ENCODE measurements around the gene GPC6.
A peak's percentile ranks its signal among the peaks of the same experiment; 100 is the strongest.

GPC6 gene

GRCh38 chr13:94353167-94353710, 1126.6 kb downstream of the GPC6 start:
- Histone ChIP-seq H3K18ac (ENCODE audit: low read length) (no peak overlapping the region), H4K12ac (ENCODE audit: low read depth, low read length) (no peak overlapping the region), H3K79me1 (ENCODE audit: low read length) (peaks cover 8% of the 10 kb centered on the region), H3K9ac (ENCODE audit: low read length) (no peak overlapping the region), H3K14ac (ENCODE audit: low read length) (no peak overlapping the region), H3K79me2 (ENCODE audit: control insufficient read depth, insufficient read depth, low read length, poor library complexity) (peaks cover 2% of the 10 kb centered on the region), H2BK12ac (ENCODE audit: low read length) (peak overlapping the region; percentile 9), H3K23ac (ENCODE audit: low read length) (no peak overlapping the region), H2AK5ac (ENCODE audit: low read length) (no peak overlapping the region), H2BK120ac (ENCODE audit: insufficient read depth, low read length, poor library complexity) (no peak overlapping the region), H3K4me2 (ENCODE audit: low read length) (no peak overlapping the region), H4K8ac (ENCODE audit: low read depth, low read length) (no peak overlapping the region), H3K4me3 (ENCODE audit: low read depth, low read length) (no peak overlapping the region), H3K36me3 (ENCODE audit: control insufficient read depth in 1 of 2, insufficient read depth in 2 of 2, low read length in 2 of 2) (no peaks in the 10 kb centered on the region), H3K27ac (ENCODE audit: low read depth, low read length) (no peak overlapping the region), H3K9me3 (ENCODE audit: insufficient read depth, low read depth, low read length) (no peaks in the 10 kb centered on the region), H2BK5ac (ENCODE audit: low read depth, low read length, poor library complexity) (no peak overlapping the region), H2AFZ (ENCODE audit: insufficient read depth, low read length, poor library complexity) (no peak overlapping the region), H4K91ac (ENCODE audit: low read depth, low read length) (no peak overlapping the region), H3K4me1 (ENCODE audit: control insufficient read depth in 1 of 2, insufficient read depth in 2 of 2, low read length in 2 of 2) (peaks cover 6 to 8% of the 10 kb centered on the region in 2 experiments), H3K4ac (ENCODE audit: low read depth, low read length) (no peak overlapping the region), H3K27me3 (ENCODE audit: insufficient read depth, low read length) (no peaks in the 10 kb centered on the region)
- no CpG with 5 or more reads among the region's 8 CpGs for WGBS (ENCODE audit: extremely low coverage, insufficient coverage, insufficient read length)
- DNase-seq = no peak

GRCh38 chr13:94359875-94360274, 1133.3 kb downstream of the GPC6 start:
- H3K23ac ChIP-seq (ENCODE audit: low read length) = no peak overlapping the region
- no peak overlapping the region for H2AK5ac ChIP-seq (ENCODE audit: low read length)
- no peaks in the 10 kb centered on the region for H3K79me2 ChIP-seq (ENCODE audit: control insufficient read depth, insufficient read depth, low read length, poor library complexity)
- no peaks in the 10 kb centered on the region for H3K36me3 ChIP-seq (ENCODE audit: control insufficient read depth in 1 of 2, insufficient read depth in 2 of 2, low read length in 2 of 2)
- H4K12ac ChIP-seq (ENCODE audit: low read depth, low read length) = no peak overlapping the region
- H3K4me3 ChIP-seq (ENCODE audit: low read depth, low read length) = no peak overlapping the region
- H3K14ac ChIP-seq (ENCODE audit: low read length) = no peak overlapping the region
- H3K4me1 ChIP-seq (ENCODE audit: control insufficient read depth in 1 of 2, insufficient read depth in 2 of 2, low read length in 2 of 2) = peaks cover 0 to under 1% of the 10 kb centered on the region in 2 experiments
- no peak overlapping the region for H2BK120ac ChIP-seq (ENCODE audit: insufficient read depth, low read length, poor library complexity)
- no peaks in the 10 kb centered on the region for H3K79me1 ChIP-seq (ENCODE audit: low read length)
- H2AFZ ChIP-seq (ENCODE audit: insufficient read depth, low read length, poor library complexity) = no peak overlapping the region
- no peak overlapping the region for H4K91ac ChIP-seq (ENCODE audit: low read depth, low read length)
- no peaks in the 10 kb centered on the region for H3K9me3 ChIP-seq (ENCODE audit: insufficient read depth, low read depth, low read length)
- H3K27me3 ChIP-seq (ENCODE audit: insufficient read depth, low read length) = no peaks in the 10 kb centered on the region
- H3K18ac ChIP-seq (ENCODE audit: low read length) = no peak overlapping the region
- no peak for DNase-seq
- H2BK5ac ChIP-seq (ENCODE audit: low read depth, low read length, poor library complexity) = no peak overlapping the region
- no peak overlapping the region for H3K27ac ChIP-seq (ENCODE audit: low read depth, low read length)
- no peak overlapping the region for H3K4ac ChIP-seq (ENCODE audit: low read depth, low read length)
- no peak overlapping the region for H2BK12ac ChIP-seq (ENCODE audit: low read length)
- H4K8ac ChIP-seq (ENCODE audit: low read depth, low read length) = no peak overlapping the region
- H3K9ac ChIP-seq (ENCODE audit: low read length) = no peak overlapping the region
- no peak overlapping the region for H3K4me2 ChIP-seq (ENCODE audit: low read length)

- Histone ChIP-seq H3K9me3 (ENCODE audit: insufficient read depth, low read depth, low read length) (no peaks in the 10 kb centered on the region), H3K79me1 (ENCODE audit: low read length) (no peaks in the 10 kb centered on the region), H2BK120ac (ENCODE audit: insufficient read depth, low read length, poor library complexity) (no peak overlapping the region), H3K4me3 (ENCODE audit: low read depth, low read length) (no peak overlapping the region), H3K4me1 (ENCODE audit: control insufficient read depth in 1 of 2, insufficient read depth in 2 of 2, low read length in 2 of 2) (peaks cover 0 to 2% of the 10 kb centered on the region in 2 experiments), H2AK5ac (ENCODE audit: low read length) (no peak overlapping the region), H4K12ac (ENCODE audit: low read depth, low read length) (no peak overlapping the region), H3K36me3 (ENCODE audit: control insufficient read depth in 1 of 2, insufficient read depth in 2 of 2, low read length in 2 of 2) (no peaks in the 10 kb centered on the region), H3K18ac (ENCODE audit: low read length) (no peak overlapping the region), H3K14ac (ENCODE audit: low read length) (no peak overlapping the region), H2BK5ac (ENCODE audit: low read depth, low read length, poor library complexity) (no peak overlapping the region), H3K27me3 (ENCODE audit: insufficient read depth, low read length) (no peaks in the 10 kb centered on the region), H3K27ac (ENCODE audit: low read depth, low read length) (no peak overlapping the region), H3K4me2 (ENCODE audit: low read length) (no peak overlapping the region), H3K79me2 (ENCODE audit: control insufficient read depth, insufficient read depth, low read length, poor library complexity) (no peaks in the 10 kb centered on the region), H4K91ac (ENCODE audit: low read depth, low read length) (no peak overlapping the region), H3K23ac (ENCODE audit: low read length) (no peak overlapping the region), H3K9ac (ENCODE audit: low read length) (no peak overlapping the region), H4K8ac (ENCODE audit: low read depth, low read length) (no peak overlapping the region), H3K4ac (ENCODE audit: low read depth, low read length) (no peak overlapping the region), H2AFZ (ENCODE audit: insufficient read depth, low read length, poor library complexity) (no peak overlapping the region), H2BK12ac (ENCODE audit: low read length) (no peak overlapping the region)
- WGBS (ENCODE audit: extremely low coverage, insufficient coverage, insufficient read length) = no CpG with 5 or more reads among the region's 4 CpGs
- DNase-seq = peak; percentile 48 to 74
Measured at GRCh38 chr13:94362411-94362909, 1135.9 kb downstream of the GPC6 start.

GRCh38 chr13:94366677-94367076, 1140.1 kb downstream of the GPC6 start:
- Histone ChIP-seq H2AFZ (ENCODE audit: insufficient read depth, low read length, poor library complexity) (no peak overlapping the region), H3K79me1 (ENCODE audit: low read length) (no peaks in the 10 kb centered on the region), H2BK5ac (ENCODE audit: low read depth, low read length, poor library complexity) (no peak overlapping the region), H3K9me3 (ENCODE audit: insufficient read depth, low read depth, low read length) (no peaks in the 10 kb centered on the region), H3K4me3 (ENCODE audit: low read depth, low read length) (no peak overlapping the region), H3K23ac (ENCODE audit: low read length) (no peak overlapping the region), H4K91ac (ENCODE audit: low read depth, low read length) (no peak overlapping the region), H3K14ac (ENCODE audit: low read length) (no peak overlapping the region), H4K8ac (ENCODE audit: low read depth, low read length) (no peak overlapping the region), H3K4me1 (ENCODE audit: control insufficient read depth in 1 of 2, insufficient read depth in 2 of 2, low read length in 2 of 2) (peaks cover 0 to 2% of the 10 kb centered on the region in 2 experiments), H2BK120ac (ENCODE audit: insufficient read depth, low read length, poor library complexity) (no peak overlapping the region), H3K79me2 (ENCODE audit: control insufficient read depth, insufficient read depth, low read length, poor library complexity) (no peaks in the 10 kb centered on the region), H3K18ac (ENCODE audit: low read length) (no peak overlapping the region), H3K27ac (ENCODE audit: low read depth, low read length) (no peak overlapping the region), H3K27me3 (ENCODE audit: insufficient read depth, low read length) (no peaks in the 10 kb centered on the region), H3K36me3 (ENCODE audit: control insufficient read depth in 1 of 2, insufficient read depth in 2 of 2, low read length in 2 of 2) (no peaks in the 10 kb centered on the region), H4K12ac (ENCODE audit: low read depth, low read length) (no peak overlapping the region), H3K4ac (ENCODE audit: low read depth, low read length) (no peak overlapping the region), H3K9ac (ENCODE audit: low read length) (no peak overlapping the region), H3K4me2 (ENCODE audit: low read length) (no peak overlapping the region), H2BK12ac (ENCODE audit: low read length) (no peak overlapping the region), H2AK5ac (ENCODE audit: low read length) (no peak overlapping the region)
- WGBS (ENCODE audit: extremely low coverage, insufficient coverage, insufficient read length) = no CpG with 5 or more reads among the region's 4 CpGs
- DNase-seq = no peak
